Measurements from ENCODE around the gene GTSE1.

GTSE1 gene

GRCh38 chr22:46354993-46355305, 58.3 kb downstream of the GTSE1 start:
- no peak for DNase-seq (ENCODE audit: low spot score)
- H3K27ac ChIP-seq, result peak overlapping the region; percentile 81
- TF ChIP-seq CTCF (conservative IDR thresholded peaks at IDR 0.05; ENCODE audit: low read depth), result no peak
- POLR2A ChIA-PET (ENCODE audit: low non-redundant PET), result no interaction called here
- CTCF ChIA-PET, result interaction anchor here (0.7 to 1.0 kb wide), 3 partner anchors 9 to 189 kb away, joined by 3 read pairs; no protein-coding TSS in a partner anchor

- peak; percentile 56 for DNase-seq (ENCODE audit: low spot score)
- CTCF ChIA-PET, result interaction anchor here (0.7 to 2.2 kb wide), 5 partner anchors 9 to 188 kb away, joined by 3 to 10 read pairs (median 3); no protein-coding TSS in a partner anchor
- POLR2A ChIA-PET (ENCODE audit: low non-redundant PET), result no interaction called here
- peak; percentile 87 for TF ChIP-seq CTCF (conservative IDR thresholded peaks at IDR 0.05; ENCODE audit: low read depth)
- H3K27ac ChIP-seq, result peak overlapping the region; percentile 81
Measured at GRCh38 chr22:46355369-46355995, 58.8 kb downstream of the GTSE1 start.

- DNase-seq (ENCODE audit: low spot score), result no peak
- POLR2A ChIA-PET (ENCODE audit: low non-redundant PET), result interaction anchor here (0.6 kb wide), 1 partner anchor 185 kb away, joined by 3 read pairs; no protein-coding TSS in a partner anchor
- H3K27ac ChIP-seq, result peak overlapping the region; percentile 81
- TF ChIP-seq CTCF (conservative IDR thresholded peaks at IDR 0.05; ENCODE audit: low read depth), result no peak
- CTCF ChIA-PET, result interaction anchor here (0.9 to 2.2 kb wide), 4 partner anchors 10 to 187 kb away, joined by 3 to 10 read pairs (median 4); no protein-coding TSS in a partner anchor
Measured at GRCh38 chr22:46355996-46356471, 59.4 kb downstream of the GTSE1 start.

- no peak for TF ChIP-seq CTCF (conservative IDR thresholded peaks at IDR 0.05; ENCODE audit: low read depth)
- POLR2A ChIA-PET (ENCODE audit: low non-redundant PET), result interaction anchor here (0.6 kb wide), 1 partner anchor 185 kb away, joined by 3 read pairs; no protein-coding TSS in a partner anchor
- CTCF ChIA-PET, result interaction anchor here (0.9 to 2.2 kb wide), 4 partner anchors 11 to 186 kb away, joined by 3 to 10 read pairs (median 4); no protein-coding TSS in a partner anchor
- H3K27ac ChIP-seq, result peak overlapping the region; percentile 81
- no peak for DNase-seq (ENCODE audit: low spot score)
Measured at GRCh38 chr22:46356496-46357480, 60.1 kb downstream of the GTSE1 start.

GRCh38 chr22:46357711-46358520, 61.2 kb downstream of the GTSE1 start:
- ChIA-PET CTCF (no interaction called here), POLR2A (ENCODE audit: low non-redundant PET) (interaction anchor here (0.6 kb wide), 1 partner anchor 17 kb away, joined by 3 read pairs; no protein-coding TSS in a partner anchor)
- TF ChIP-seq CTCF (conservative IDR thresholded peaks at IDR 0.05; ENCODE audit: low read depth), result no peak
- H3K27ac ChIP-seq, result peak overlapping the region; percentile 81
- DNase-seq (ENCODE audit: low spot score), result no peak

Measured in RWPE1 (cell line).